HCT116 (cell line): ENCODE data around the gene ERGIC1. TPM values are rescaled to one million over a fixed set of nuclear protein-coding genes. Genes with fewer than 3 reads are reported as not detected.

Experiments used
- ATAC-seq: fragments of 200-7000 bp; cut with Tn5 transposase; 2 replicates; pipeline ENCODE4 v1.9.1; 2020; ENCODE audit warnings: mild to moderate bottlenecking, moderate library complexity
- BruUV-seq: library from RNA; stranded (reverse); fragments of 400-500 nt; replicated peaks from 2 replicates; lab custom pipeline; 2021; lab: Mats Ljungman, UMichigan
- CTCF ChIA-PET: fragments of 300-600 bp; sonication (Branson Sonifier 250); formaldehyde crosslinking; loops from one replicate; lab custom pipeline; 2021; ENCODE audit warnings: antibody characterized with exemption; lab: Charles Lee
- POLR2A ChIA-PET: fragments of 300-600, 350-600 bp; sonication (Branson Sonifier 250); formaldehyde crosslinking; loops from one replicate; lab custom pipeline; 2021; ENCODE audit warnings: antibody characterized with exemption; lab: Charles Lee
- RAD21 ChIA-PET, 2 experiments: fragments of 300-600 bp; sonication (Branson Sonifier 250); formaldehyde crosslinking; loops; one replicate each; lab custom pipeline; 2023; ENCODE audit warnings: low total read pairs in 2 of 2; ENCODE audit not compliant: uncharacterized antibody in 2 of 2, unreplicated experiment in 2 of 2, low non-redundant PET in 1 of 2; lab: Charles Lee
- DNase-seq: peaks from one replicate; pipeline ENCODE4 v3.0.0-alpha.2; 2010; ENCODE audit warnings: low read depth, low spot score
- H2AFZ ChIP-seq: fragments of 200-600 bp; shearing (Covaris generic), sonication (generic); 2 replicates; pipeline ENCODE4 v1.6.1; 2017; ENCODE audit warnings: low read depth, mixed run types, mixed read lengths, antibody characterized with exemption, low read length; ENCODE audit not compliant: poor library complexity, severe bottlenecking
- H3K27ac ChIP-seq: 2 replicates; pipeline ENCODE4 v1.5.1; 2012; ENCODE audit warnings: low read depth, low read length
- H3K27me3 ChIP-seq: fragments of 200-600 bp; sonication (generic); 2 replicates; pipeline ENCODE4 v1.6.1; 2016; ENCODE audit warnings: mixed run types, low read length, mixed read lengths; ENCODE audit not compliant: insufficient read depth
- H3K36me3 ChIP-seq, 2 experiments: fragments of 200-500 bp in 1 of 2; fragments of 200-600 bp in 1 of 2; sonication (Bioruptor generic) in 1 of 2; sonication (generic) in 1 of 2; 2 replicates each; pipeline versions ENCODE4 v1.5.1 to v1.6.1; 2014 to 2016; ENCODE audit warnings: low read length in 2 of 2, inconsistent platforms in 1 of 2, mixed read lengths in 1 of 2, mixed run types in 1 of 2; ENCODE audit not compliant: insufficient read depth in 2 of 2, control insufficient read depth in 1 of 2
- H3K4me1 ChIP-seq, 2 experiments: fragments of 200-600 bp in 1 of 2; sonication (generic) in 1 of 2; 2 replicates each; pipeline versions ENCODE4 v1.5.1 to v1.6.1; 2012 to 2017; ENCODE audit warnings: low read length in 2 of 2, inconsistent platforms in 1 of 2, mild to moderate bottlenecking in 1 of 2, mixed read lengths in 1 of 2, mixed run types in 1 of 2, moderate library complexity in 1 of 2; ENCODE audit not compliant: insufficient read depth in 2 of 2, control insufficient read depth in 1 of 2
- H3K4me2 ChIP-seq: fragments of 200-600 bp; sonication (generic); 2 replicates; pipeline ENCODE4 v1.6.1; 2017; ENCODE audit warnings: mixed run types, low read length, mixed read lengths
- H3K4me3 ChIP-seq, 2 experiments: fragments of 200-600 bp in 1 of 2; sonication (generic) in 1 of 2; replicated peaks in 1 of 2; 2 replicates each; pipeline ENCODE4 v1.5.1; 2011 to 2016; ENCODE audit warnings: low read length in 2 of 2, control low read depth in 1 of 2, low read depth in 1 of 2, mild to moderate bottlenecking in 1 of 2, mixed read lengths in 1 of 2, mixed run types in 1 of 2
- H3K79me2 ChIP-seq: fragments of 200-600 bp; sonication (generic); 2 replicates; pipeline ENCODE4 v1.6.1; 2017; ENCODE audit warnings: mild to moderate bottlenecking, mixed run types, low read length, moderate library complexity, mixed read lengths; ENCODE audit not compliant: insufficient read depth
- H3K9ac ChIP-seq: fragments of 200-600 bp; sonication (generic); 2 replicates; pipeline ENCODE4 v1.6.1; 2016; ENCODE audit warnings: low read length, mixed read lengths
- H3K9me2 ChIP-seq: fragments of 200-600 bp; sonication (generic), shearing (Covaris generic); 2 replicates; pipeline ENCODE4 v1.6.1; 2017; ENCODE audit warnings: mixed run types, mild to moderate bottlenecking, moderate library complexity; ENCODE audit not compliant: insufficient read depth
- H3K9me3 ChIP-seq, 2 experiments: fragments of 200-500 bp in 1 of 2; fragments of 200-600 bp in 1 of 2; sonication (Bioruptor generic) in 1 of 2; sonication (generic) in 1 of 2; 2 replicates each; pipeline ENCODE4 v1.6.1; 2014 to 2017; ENCODE audit warnings: low read length in 2 of 2, mixed read lengths in 2 of 2, inconsistent platforms in 1 of 2, low read depth in 1 of 2, mild to moderate bottlenecking in 1 of 2, mixed run types in 1 of 2, moderate library complexity in 1 of 2; ENCODE audit not compliant: control insufficient read depth in 1 of 2, insufficient read depth in 1 of 2
- H4K20me1 ChIP-seq: fragments of 200-600 bp; sonication (generic), shearing (Covaris generic); 2 replicates; pipeline ENCODE4 v1.6.1; 2017; ENCODE audit warnings: mixed run types, mild to moderate bottlenecking, moderate library complexity; ENCODE audit not compliant: insufficient read depth
- CBX3 ChIP-seq: IDR thresholded peaks from 2 replicates; pipeline ENCODE4 v1.6.1; 2012; ENCODE audit warnings: low read depth
- CEBPB ChIP-seq: IDR thresholded peaks from 2 replicates; pipeline ENCODE4 v1.6.1; 2012; ENCODE audit warnings: low read depth
- EGR1 ChIP-seq: IDR thresholded peaks from 2 replicates; pipeline ENCODE4 v1.6.1; 2012; ENCODE audit warnings: low read depth
- ELF1 ChIP-seq: IDR thresholded peaks from 2 replicates; pipeline ENCODE4 v1.6.1; 2012; ENCODE audit warnings: low read depth, borderline replicate concordance
- EZH2phosphoT487 ChIP-seq: fragments of 200-600 bp; IDR thresholded peaks from 2 replicates; pipeline ENCODE4 v1.6.1; 2018; ENCODE audit warnings: antibody characterized with exemption, borderline replicate concordance
- FOSL1 ChIP-seq: IDR thresholded peaks from 2 replicates; pipeline ENCODE4 v1.6.1; 2012; ENCODE audit warnings: low read depth
- JUND ChIP-seq: IDR thresholded peaks from 2 replicates; pipeline ENCODE4 v1.6.1; 2012
- MAX ChIP-seq: IDR thresholded peaks from 2 replicates; pipeline ENCODE4 v1.6.1; 2012
- POLR2A ChIP-seq: IDR thresholded peaks from 2 replicates; pipeline ENCODE4 v1.7.0; 2011; ENCODE audit warnings: borderline replicate concordance; ENCODE audit not compliant: insufficient read depth, insufficient read length; ENCODE audit errors: extremely low read depth
- POLR2AphosphoS5 ChIP-seq: IDR thresholded peaks from 2 replicates; pipeline ENCODE4 v1.6.1; 2011; ENCODE audit warnings: mild to moderate bottlenecking, low read depth, low read length, moderate library complexity
- RAD21 ChIP-seq: IDR thresholded peaks from 2 replicates; pipeline ENCODE4 v1.6.1; 2012; ENCODE audit warnings: low read depth, mild to moderate bottlenecking
- SRF ChIP-seq: IDR thresholded peaks from 2 replicates; pipeline ENCODE4 v1.6.1; 2012; ENCODE audit warnings: low read depth
- TCF7L2 ChIP-seq: IDR thresholded peaks from 2 replicates; pipeline ENCODE4 v1.7.0; 2011; ENCODE audit warnings: borderline replicate concordance, inconsistent platforms; ENCODE audit not compliant: insufficient read depth, insufficient read length; ENCODE audit errors: extremely low read depth
- YY1 ChIP-seq: IDR thresholded peaks from 2 replicates; pipeline ENCODE4 v1.6.1; 2011; ENCODE audit warnings: low read length, low read depth, moderate library complexity, mild to moderate bottlenecking; ENCODE audit not compliant: insufficient replicate concordance; ENCODE audit errors: extremely low read depth
- intact Hi-C: fragments of 100-400 bp; cut with micrococcal nuclease; formaldehyde crosslinking; loops from 2 replicates; pipeline ENCODE4 v1.10.0; 2022
- total RNA-seq: library from RNA; stranded (reverse); gene quantifications from one replicate; pipeline ENCODE4 v1.2.1, GENCODE V29; 2021; ENCODE audit not compliant: unreplicated experiment

Gene ERGIC1
- total RNA-seq, 1 experiment from 2014 or later = 73.3 TPM

DNA sequence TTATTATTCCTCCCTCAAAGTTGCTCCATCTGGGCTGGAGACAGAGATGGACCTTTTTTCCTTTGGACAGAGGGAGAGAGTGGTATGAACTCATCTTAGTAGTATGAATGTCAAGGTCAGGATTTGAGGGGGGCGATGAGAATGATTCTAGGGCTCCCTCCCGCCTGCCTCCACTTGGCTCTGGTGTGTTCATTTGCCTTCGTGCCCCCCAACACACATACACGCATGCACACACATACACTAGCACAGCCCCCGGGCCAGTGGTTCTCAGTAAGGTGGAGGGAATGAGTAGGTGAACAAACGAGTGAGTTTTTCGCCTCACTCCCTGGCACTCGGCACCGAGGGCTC lies 44.5 kb downstream of the ERGIC1 start:
- Histone ChIP-seq H2AFZ (no peak overlapping the region), H3K4me2 (no peak overlapping the region), H3K36me3 (no peaks in the 10 kb centered on the region), H3K4me1 (peaks cover 0 to 10% of the 10 kb centered on the region in 2 experiments; a peak in 2 of 4 replicates), H3K4me3 (no peak overlapping the region), H3K9ac (no peak overlapping the region), H3K27ac (no peak overlapping the region), H3K79me2 (no peaks in the 10 kb centered on the region; the same call in 1 of the 2 replicates), H3K9me2 (no peaks in the 10 kb centered on the region), H3K9me3 (no peaks in the 10 kb centered on the region), H4K20me1 (no peaks in the 10 kb centered on the region), H3K27me3 (no peaks in the 10 kb centered on the region)
- ChIA-PET CTCF (no interaction called here), POLR2A (no interaction called here), RAD21 (no interaction called here)
- DNase-seq (no peak), ATAC-seq (no peak)
- no TSS peak for BruUV-seq
- intact Hi-C loops = no loop called here
- TF ChIP-seq JUND = no peak
- no peak for TF ChIP-seq POLR2AphosphoS5
- TF ChIP-seq ELF1 = no peak
- no peak for TF ChIP-seq POLR2A
- no peak for TF ChIP-seq EGR1
- TF ChIP-seq FOSL1 = no peak
- no peak for TF ChIP-seq CEBPB
- no peak for TF ChIP-seq SRF
- TF ChIP-seq RAD21 = no peak
- TF ChIP-seq YY1 = no peak
- TF ChIP-seq MAX = no peak
- no peak for TF ChIP-seq EZH2phosphoT487
- no peak for TF ChIP-seq CBX3
- no peak for TF ChIP-seq TCF7L2
